NCI-H82 (cell line): ENCODE measurements around the gene CCDC71L.
"Not testable (repeated sequence)": the region's sequence is repeated elsewhere in the genome, so short reads cannot be mapped to it uniquely, and the experiment has no call there.

Source experiments
- DNase-seq: peaks from one replicate; lab custom pipeline; 2025; lab: John Stamatoyannopoulos, UW

The CCDC71L gene

GRCh38 chr7:106660862-106661720, at the start of gene CCDC71L:
Gene CCDC71L (minus strand): TSS chr7:106661158. CDS start chr7:106660896, 262 bp downstream.
- peak; percentile 93 for DNase-seq

GRCh38 chr7:106709604-106710003, 48.6 kb upstream of the CCDC71L start:
- not testable (repeated sequence) for DNase-seq

GRCh38 chr7:106704000-106704840, 43.3 kb upstream of the CCDC71L start:
- no peak for DNase-seq

- DNase-seq, result no peak
These were observed 32.9 kb upstream of the CCDC71L start for GRCh38 chr7:106693677-106694353.

GRCh38 chr7:106692450-106693051, 31.6 kb upstream of the CCDC71L start:
- no peak for DNase-seq

GRCh38 chr7:106688161-106688560, 27.2 kb upstream of the CCDC71L start:
- not testable (repeated sequence) for DNase-seq

- DNase-seq, result no peak
These were observed 23.0 kb upstream of the CCDC71L start for GRCh38 chr7:106683941-106684340.

GRCh38 chr7:106681815-106682495, 21.0 kb upstream of the CCDC71L start:
- DNase-seq, result no peak

- no peak for DNase-seq
These were observed 18.4 kb upstream of the CCDC71L start for GRCh38 chr7:106679153-106679931.

- no peak for DNase-seq
These were observed 17.8 kb upstream of the CCDC71L start for GRCh38 chr7:106678795-106679152.

- DNase-seq, result not testable (repeated sequence)
These were observed 15.5 kb upstream of the CCDC71L start for GRCh38 chr7:106676506-106676905.

GRCh38 chr7:106673688-106674087, 12.7 kb upstream of the CCDC71L start:
- not testable (repeated sequence) for DNase-seq

- not testable (repeated sequence) for DNase-seq
These were observed 11.0 kb upstream of the CCDC71L start for GRCh38 chr7:106671930-106672329.

GRCh38 chr7:106671160-106671559, 10.2 kb upstream of the CCDC71L start:
- DNase-seq, result no peak

GRCh38 chr7:106668861-106669524, 8.0 kb upstream of the CCDC71L start:
- no peak for DNase-seq

- no peak for DNase-seq
These were observed 5.4 kb upstream of the CCDC71L start for GRCh38 chr7:106666353-106666752.

GRCh38 chr7:106664343-106664742, 3.4 kb upstream of the CCDC71L start:
- DNase-seq, result no peak

GRCh38 chr7:106659963-106660861, 746 bp downstream of the CCDC71L start:
- peak; percentile 70 for DNase-seq
